ENCODE measurements around the gene PLA1A. TPM values are rescaled to one million over a fixed set of nuclear protein-coding genes. Genes with fewer than 3 reads are reported as not detected.

The PLA1A gene
- total and polyA plus RNA-seq, 10 of the 15 experiments (the other 5 are each of a cell fraction or from before 2014, with no cell fraction given), result 2.9 to 106 (median 4.8) TPM

DNA sequence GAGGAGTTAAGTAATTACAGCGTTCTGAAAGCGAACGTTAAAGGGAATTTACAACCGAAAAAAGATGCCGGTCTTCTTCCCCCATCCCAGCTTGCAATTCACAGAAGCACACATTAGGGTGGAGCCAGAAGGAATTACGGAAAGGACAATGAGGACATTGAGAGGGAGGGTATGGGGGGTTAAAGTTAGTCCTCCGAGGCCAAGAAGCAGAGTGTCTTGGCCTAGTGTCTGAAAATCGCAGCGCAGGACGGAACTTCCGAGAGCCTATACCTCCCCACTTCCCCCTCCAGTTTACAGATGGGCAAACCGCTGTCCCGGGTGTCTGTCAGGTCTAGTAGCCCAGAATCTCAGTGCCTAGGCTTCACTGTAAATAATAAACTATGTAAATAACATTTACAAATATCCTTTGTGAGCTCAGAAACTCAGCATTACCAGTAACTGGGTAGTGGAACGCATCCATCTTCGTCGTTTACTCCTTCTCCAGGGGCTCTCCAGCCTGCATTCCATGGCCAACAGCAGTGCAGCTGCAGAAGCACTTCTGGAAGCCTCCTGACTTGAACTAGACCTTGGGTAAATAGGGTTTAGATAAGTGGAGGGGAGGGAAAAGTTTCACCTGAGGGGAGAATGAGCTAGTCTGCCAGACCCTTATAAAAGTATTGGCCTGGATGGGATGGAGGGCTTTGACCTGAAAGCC, 17.5 kb upstream of the PLA1A start (continued):
- TF ChIP-seq, protein P1, sequence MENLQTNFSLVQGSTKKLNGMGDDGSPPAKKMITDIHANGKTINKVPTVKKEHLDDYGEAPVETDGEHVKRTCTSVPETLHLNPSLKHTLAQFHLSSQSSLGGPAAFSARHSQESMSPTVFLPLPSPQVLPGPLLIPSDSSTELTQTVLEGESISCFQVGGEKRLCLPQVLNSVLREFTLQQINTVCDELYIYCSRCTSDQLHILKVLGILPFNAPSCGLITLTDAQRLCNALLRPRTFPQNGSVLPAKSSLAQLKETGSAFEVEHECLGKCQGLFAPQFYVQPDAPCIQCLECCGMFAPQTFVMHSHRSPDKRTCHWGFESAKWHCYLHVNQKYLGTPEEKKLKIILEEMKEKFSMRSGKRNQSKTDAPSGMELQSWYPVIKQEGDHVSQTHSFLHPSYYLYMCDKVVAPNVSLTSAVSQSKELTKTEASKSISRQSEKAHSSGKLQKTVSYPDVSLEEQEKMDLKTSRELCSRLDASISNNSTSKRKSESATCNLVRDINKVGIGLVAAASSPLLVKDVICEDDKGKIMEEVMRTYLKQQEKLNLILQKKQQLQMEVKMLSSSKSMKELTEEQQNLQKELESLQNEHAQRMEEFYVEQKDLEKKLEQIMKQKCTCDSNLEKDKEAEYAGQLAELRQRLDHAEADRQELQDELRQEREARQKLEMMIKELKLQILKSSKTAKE (IDR thresholded peaks at IDR 0.05; ENCODE audit: low read depth, poor library complexity, severe bottlenecking), result peak; percentile 47
- TF ChIP-seq NBN (IDR thresholded peaks at IDR 0.05) (0 out of 2 replicates have a peak, but pooled peaks have one; percentile 69), POLR2AphosphoS5 (IDR thresholded peaks at IDR 0.05; ENCODE audit: low read length) (peak; percentile 84), MYB (IDR thresholded peaks at IDR 0.05; ENCODE audit: borderline replicate concordance, low read depth, low read length) (0 out of 2 replicates have a peak, but pooled peaks have one; percentile 1), MTA3 (IDR thresholded peaks at IDR 0.05; ENCODE audit: borderline replicate concordance, low read length) (0 out of 2 replicates have a peak, but pooled peaks have one; percentile 37), DPF2 (IDR thresholded peaks at IDR 0.05) (no peak), GABPA (IDR thresholded peaks at IDR 0.05; ENCODE audit: low read depth) (0 out of 2 replicates have a peak, but pooled peaks have one; percentile 39), TAF1 (IDR thresholded peaks at IDR 0.05; ENCODE audit: borderline replicate concordance, low read depth, low read length) (peak; percentile 40; the same call in 1 of the 2 replicates), SIN3A (IDR thresholded peaks at IDR 0.05; ENCODE audit: low read depth, low read length) (peak; percentile 48; the same call in 1 of the 2 replicates), ETV6 (conservative IDR thresholded peaks at IDR 0.05 in 1 of 2, IDR thresholded peaks at IDR 0.05 in 1 of 2; ENCODE audit: borderline replicate concordance in 1 of 2, low read depth in 1 of 2) (0 out of 4 replicates have a peak, but pooled peaks of 1 of the 2 experiments have one; percentile 56), IKZF1 (conservative IDR thresholded peaks at IDR 0.05) (0 out of 2 replicates have a peak, but pooled peaks have one; percentile 1), RUNX3 (IDR thresholded peaks at IDR 0.05; ENCODE audit: low read length) (0 out of 2 replicates have a peak, but pooled peaks have one; percentile 28), SPI1 (IDR thresholded peaks at IDR 0.05; ENCODE audit: borderline replicate concordance, insufficient read depth, low read depth, low read length) (peak; percentile 82), MTA2 (IDR thresholded peaks at IDR 0.05; ENCODE audit: low read depth) (peak; percentile 11; the same call in 1 of the 2 replicates), POU2F2 (IDR thresholded peaks at IDR 0.05; ENCODE audit: borderline replicate concordance, low read depth, low read length) (peak; percentile 53; the same call in 1 of the 3 replicates)
- TF ChIP-seq, protein P2, sequence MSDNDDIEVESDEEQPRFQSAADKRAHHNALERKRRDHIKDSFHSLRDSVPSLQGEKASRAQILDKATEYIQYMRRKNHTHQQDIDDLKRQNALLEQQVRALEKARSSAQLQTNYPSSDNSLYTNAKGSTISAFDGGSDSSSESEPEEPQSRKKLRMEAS (IDR thresholded peaks at IDR 0.05; ENCODE audit: low read depth, low read length), result 0 out of 2 replicates have a peak, but pooled peaks have one; percentile 43
- TF ChIP-seq, protein P3, sequence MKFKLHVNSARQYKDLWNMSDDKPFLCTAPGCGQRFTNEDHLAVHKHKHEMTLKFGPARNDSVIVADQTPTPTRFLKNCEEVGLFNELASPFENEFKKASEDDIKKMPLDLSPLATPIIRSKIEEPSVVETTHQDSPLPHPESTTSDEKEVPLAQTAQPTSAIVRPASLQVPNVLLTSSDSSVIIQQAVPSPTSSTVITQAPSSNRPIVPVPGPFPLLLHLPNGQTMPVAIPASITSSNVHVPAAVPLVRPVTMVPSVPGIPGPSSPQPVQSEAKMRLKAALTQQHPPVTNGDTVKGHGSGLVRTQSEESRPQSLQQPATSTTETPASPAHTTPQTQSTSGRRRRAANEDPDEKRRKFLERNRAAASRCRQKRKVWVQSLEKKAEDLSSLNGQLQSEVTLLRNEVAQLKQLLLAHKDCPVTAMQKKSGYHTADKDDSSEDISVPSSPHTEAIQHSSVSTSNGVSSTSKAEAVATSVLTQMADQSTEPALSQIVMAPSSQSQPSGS (IDR thresholded peaks at IDR 0.05; ENCODE audit: low read length), result peak; percentile 48
- TF ChIP-seq, protein P4, sequence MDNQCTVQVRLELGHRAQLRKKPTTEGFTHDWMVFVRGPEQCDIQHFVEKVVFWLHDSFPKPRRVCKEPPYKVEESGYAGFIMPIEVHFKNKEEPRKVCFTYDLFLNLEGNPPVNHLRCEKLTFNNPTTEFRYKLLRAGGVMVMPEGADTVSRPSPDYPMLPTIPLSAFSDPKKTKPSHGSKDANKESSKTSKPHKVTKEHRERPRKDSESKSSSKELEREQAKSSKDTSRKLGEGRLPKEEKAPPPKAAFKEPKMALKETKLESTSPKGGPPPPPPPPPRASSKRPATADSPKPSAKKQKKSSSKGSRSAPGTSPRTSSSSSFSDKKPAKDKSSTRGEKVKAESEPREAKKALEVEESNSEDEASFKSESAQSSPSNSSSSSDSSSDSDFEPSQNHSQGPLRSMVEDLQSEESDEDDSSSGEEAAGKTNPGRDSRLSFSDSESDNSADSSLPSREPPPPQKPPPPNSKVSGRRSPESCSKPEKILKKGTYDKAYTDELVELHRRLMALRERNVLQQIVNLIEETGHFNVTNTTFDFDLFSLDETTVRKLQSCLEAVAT (IDR thresholded peaks at IDR 0.05), result peak; percentile 71; the same call in 1 of the 2 replicates
- TF ChIP-seq, protein P5, sequence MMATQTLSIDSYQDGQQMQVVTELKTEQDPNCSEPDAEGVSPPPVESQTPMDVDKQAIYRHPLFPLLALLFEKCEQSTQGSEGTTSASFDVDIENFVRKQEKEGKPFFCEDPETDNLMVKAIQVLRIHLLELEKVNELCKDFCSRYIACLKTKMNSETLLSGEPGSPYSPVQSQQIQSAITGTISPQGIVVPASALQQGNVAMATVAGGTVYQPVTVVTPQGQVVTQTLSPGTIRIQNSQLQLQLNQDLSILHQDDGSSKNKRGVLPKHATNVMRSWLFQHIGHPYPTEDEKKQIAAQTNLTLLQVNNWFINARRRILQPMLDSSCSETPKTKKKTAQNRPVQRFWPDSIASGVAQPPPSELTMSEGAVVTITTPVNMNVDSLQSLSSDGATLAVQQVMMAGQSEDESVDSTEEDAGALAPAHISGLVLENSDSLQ (IDR thresholded peaks at IDR 0.05), result peak; percentile 35; the same call in 1 of the 2 replicates

Data from GM12878 (cell line).